ENCODE data around the gene TRPV5. TPM values are rescaled to one million over a fixed set of nuclear protein-coding genes. Genes with fewer than 3 reads are reported as not detected.

Gene TRPV5
- total and polyA plus RNA-seq, 2 of the 4 experiments (the other 2 are of a cell fraction): not detected

DNA sequence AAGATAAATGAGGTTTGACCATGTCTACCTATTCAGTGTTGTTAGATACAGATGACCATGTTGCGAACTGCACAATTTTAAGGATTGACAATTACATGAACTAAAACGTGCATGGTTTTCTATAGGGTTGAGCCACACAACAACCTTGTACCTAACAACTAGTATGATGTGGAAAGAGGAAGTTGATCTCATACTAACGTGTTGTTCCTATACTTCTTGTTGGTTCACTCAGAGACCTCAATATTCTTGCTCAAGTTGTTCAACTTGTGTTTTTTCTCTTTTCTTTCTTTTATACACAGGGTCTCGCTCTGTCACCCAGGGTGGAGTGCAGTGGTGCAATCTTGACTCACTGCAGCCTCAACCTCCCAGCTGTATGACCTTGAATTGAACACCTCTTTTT, 34.7 kb upstream of the TRPV5 start:
- Histone ChIP-seq H2BK120ac (ENCODE audit: low read depth, low read length) (no peak overlapping the region), H3K9me1 (ENCODE audit: insufficient read depth, low read length) (no peaks in the 10 kb centered on the region), H3K18ac (ENCODE audit: low read depth, low read length) (no peak overlapping the region), H2AFZ (replicated peaks; ENCODE audit: low read length, poor library complexity) (no peak overlapping the region), H3K23ac (ENCODE audit: low read depth, low read length) (no peak overlapping the region), H3K27ac (ENCODE audit: insufficient read depth, low read length) (no peak overlapping the region), H3K4me3 (ENCODE audit: insufficient read depth, low read depth, low read length) (no peak overlapping the region), H3K9ac (ENCODE audit: low read depth, low read length) (no peak overlapping the region), H2BK5ac (ENCODE audit: low read depth, low read length, poor library complexity, severe bottlenecking) (no peak overlapping the region), H2BK20ac (ENCODE audit: low read depth, low read length) (no peak overlapping the region), H4K5ac (ENCODE audit: low read depth, low read length) (no peak overlapping the region), H3K4me2 (ENCODE audit: low read depth, low read length) (no peak overlapping the region), H4K20me1 (ENCODE audit: insufficient read depth, low read length) (no peaks in the 10 kb centered on the region), H2AK9ac (replicated peaks; ENCODE audit: low read depth, low read length, poor library complexity) (no peak overlapping the region), H3K4me1 (ENCODE audit: control insufficient read depth, insufficient read depth, low read length) (no peaks in the 10 kb centered on the region), H3K79me1 (ENCODE audit: low read depth in 1 of 2, low read length in 2 of 2) (no peaks in the 10 kb centered on the region), H2AK5ac (ENCODE audit: low read depth, low read length) (no peak overlapping the region), H3K9me3 (ENCODE audit: control insufficient read depth, insufficient read depth, low read length) (peaks cover 7% of the 10 kb centered on the region; the same call in 1 of the 2 replicates), H2BK15ac (ENCODE audit: low read depth, low read length) (no peak overlapping the region), H3K4ac (ENCODE audit: low read depth, low read length) (no peak overlapping the region), H3K36me3 (ENCODE audit: control insufficient read depth, insufficient read depth, low read length) (no peaks in the 10 kb centered on the region), H4K91ac (ENCODE audit: insufficient read depth, low read depth, low read length) (no peak overlapping the region), H3K27me3 (ENCODE audit: control insufficient read depth, insufficient read depth, low read length) (no peaks in the 10 kb centered on the region), H3K56ac (ENCODE audit: extremely low read depth, insufficient read depth, low read length) (no peak overlapping the region), H4K8ac (ENCODE audit: low read depth in 2 of 2, low read length in 2 of 2) (no peak overlapping the region), H3K14ac (replicated peaks; ENCODE audit: low read depth, low read length) (no peak overlapping the region)
- dilution Hi-C loops (cut with HindIII; ENCODE audit: low sequenced_read_pairs, unreplicated experiment) (no loop called here), intact Hi-C loops (cut with micrococcal nuclease) (no loop called here), in situ Hi-C loops (cut with MboI; ENCODE audit: low sequenced_read_pairs) (no loop called here)
- no peak for DNase-seq
- no CpG with 5 or more reads among the region's 4 CpGs for WGBS, 2 experiments (ENCODE audit: extremely low coverage in 2 of 2, insufficient read length in 1 of 2)
- no TSS peak for BruUV-seq (replicated peaks)
- POLR2A ChIA-PET (ENCODE audit: unreplicated experiment): no interaction called here
- CTCF ChIA-PET: no interaction called here
- TF ChIP-seq CEBPB (IDR thresholded peaks at IDR 0.05; ENCODE audit: low read depth, low read length): no peak
- TF ChIP-seq, protein P1, sequence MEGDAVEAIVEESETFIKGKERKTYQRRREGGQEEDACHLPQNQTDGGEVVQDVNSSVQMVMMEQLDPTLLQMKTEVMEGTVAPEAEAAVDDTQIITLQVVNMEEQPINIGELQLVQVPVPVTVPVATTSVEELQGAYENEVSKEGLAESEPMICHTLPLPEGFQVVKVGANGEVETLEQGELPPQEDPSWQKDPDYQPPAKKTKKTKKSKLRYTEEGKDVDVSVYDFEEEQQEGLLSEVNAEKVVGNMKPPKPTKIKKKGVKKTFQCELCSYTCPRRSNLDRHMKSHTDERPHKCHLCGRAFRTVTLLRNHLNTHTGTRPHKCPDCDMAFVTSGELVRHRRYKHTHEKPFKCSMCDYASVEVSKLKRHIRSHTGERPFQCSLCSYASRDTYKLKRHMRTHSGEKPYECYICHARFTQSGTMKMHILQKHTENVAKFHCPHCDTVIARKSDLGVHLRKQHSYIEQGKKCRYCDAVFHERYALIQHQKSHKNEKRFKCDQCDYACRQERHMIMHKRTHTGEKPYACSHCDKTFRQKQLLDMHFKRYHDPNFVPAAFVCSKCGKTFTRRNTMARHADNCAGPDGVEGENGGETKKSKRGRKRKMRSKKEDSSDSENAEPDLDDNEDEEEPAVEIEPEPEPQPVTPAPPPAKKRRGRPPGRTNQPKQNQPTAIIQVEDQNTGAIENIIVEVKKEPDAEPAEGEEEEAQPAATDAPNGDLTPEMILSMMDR (conservative IDR thresholded peaks at IDR 0.05; ENCODE audit: low read depth, low read length): no peak
- no peak for ATAC-seq (ENCODE audit: low read depth)
